GM23338 (cell line): ENCODE results near the gene ALS2.

Source experiments
- CTCF ChIP-seq, 2 experiments: fragments of 200-600 bp in 1 of 2; sonication (generic) in 1 of 2; conservative IDR thresholded peaks; 2 replicates each; pipeline versions ENCODE4 v1.5.1 to v1.6.1; 2016 to 2017; ENCODE audit warnings: antibody characterized with exemption in 2 of 2, low read depth in 2 of 2, mild to moderate bottlenecking in 2 of 2, moderate library complexity in 1 of 2
- ETS1 ChIP-seq: IDR thresholded peaks from 2 replicates; pipeline ENCODE4 v1.6.1; 2016; ENCODE audit warnings: antibody characterized with exemption
- EZH2 ChIP-seq: fragments of 200-600 bp; sonication (generic); IDR thresholded peaks from one replicate; pipeline ENCODE4 v1.8.0; 2017; ENCODE audit warnings: antibody characterized with exemption, mild to moderate bottlenecking, low read depth; ENCODE audit not compliant: unreplicated experiment
- EZH2phosphoT487 ChIP-seq: fragments of 200-600 bp; sonication (generic); IDR thresholded peaks from one replicate; pipeline ENCODE4 v1.8.1; 2018; ENCODE audit warnings: antibody characterized with exemption; ENCODE audit not compliant: unreplicated experiment
- JUNB ChIP-seq: IDR thresholded peaks from one replicate; pipeline ENCODE4 v1.6.1; 2016; ENCODE audit warnings: antibody characterized with exemption; ENCODE audit not compliant: unreplicated experiment
- POLR2AphosphoS5 ChIP-seq: IDR thresholded peaks from 2 replicates; pipeline ENCODE4 v1.6.1; 2016; ENCODE audit warnings: antibody characterized with exemption, low read depth
- REST ChIP-seq: IDR thresholded peaks from one replicate; pipeline ENCODE4 v1.6.1; 2018; ENCODE audit warnings: antibody characterized with exemption; ENCODE audit not compliant: unreplicated experiment
- STAT1 ChIP-seq: IDR thresholded peaks from one replicate; pipeline ENCODE4 v1.6.1; 2016; ENCODE audit warnings: antibody characterized with exemption; ENCODE audit not compliant: unreplicated experiment
- ZNF114 ChIP-seq: fragments of 250-450 bp; sonication (Bioruptor Pico); IDR thresholded peaks from 2 replicates; pipeline ENCODE4 v1.5.0; 2020; ENCODE audit warnings: mild to moderate bottlenecking, moderate library complexity
- ZNF462 ChIP-seq: fragments of 250-450 bp; sonication (Bioruptor Pico); IDR thresholded peaks from 2 replicates; pipeline ENCODE4 v1.5.0; 2020; ENCODE audit warnings: mild to moderate bottlenecking, moderate library complexity

- no peak for TF ChIP-seq CTCF (conservative IDR thresholded peaks at IDR 0.05; ENCODE audit: low read depth in 2 of 2)
- no peak for TF ChIP-seq EZH2phosphoT487
- no peak for TF ChIP-seq POLR2AphosphoS5
- TF ChIP-seq ZNF462 (CRISPR knock-in tag) = no peak
- TF ChIP-seq EZH2 = no peak
- TF ChIP-seq ETS1 = no peak
- TF ChIP-seq STAT1 = no peak
- no peak for TF ChIP-seq ZNF114 (CRISPR knock-in tag)
- no peak for TF ChIP-seq REST
- no peak for TF ChIP-seq JUNB
Observed at GRCh38 chr2:201699416-201699815, 81.3 kb downstream of the ALS2 start.
